Type B pancreatic cell (in vitro differentiated cells): ENCODE data around the gene ASCL5. TPM values are rescaled to one million over a fixed set of nuclear protein-coding genes. Genes with fewer than 3 reads are reported as not detected.
"Not testable (repeated sequence)": the region's sequence is repeated elsewhere in the genome, so short reads cannot be mapped to it uniquely, and the experiment has no call there.

Source experiments
- DNase-seq: peaks from one replicate; pipeline ENCODE4 v3.0.0; 2021; ENCODE audit warnings: mixed read lengths; ENCODE audit not compliant: unreplicated experiment; ENCODE audit errors: extremely low spot score
- H3K27ac Mint-ChIP-seq: 2 replicates; pipeline ENCODE4 v1.8.0; 2021; ENCODE audit warnings: mild to moderate bottlenecking, mixed read lengths
- H3K27me3 Mint-ChIP-seq: 2 replicates; pipeline ENCODE4 v1.8.0; 2021; ENCODE audit warnings: mixed read lengths
- H3K36me3 Mint-ChIP-seq: 2 replicates; pipeline ENCODE4 v1.8.0; 2021; ENCODE audit warnings: mixed read lengths
- H3K4me1 Mint-ChIP-seq: one replicate; pipeline ENCODE4 v1.8.0; 2021; ENCODE audit warnings: mixed read lengths; ENCODE audit not compliant: unreplicated experiment
- H3K4me3 Mint-ChIP-seq: 2 replicates; pipeline ENCODE4 v1.8.0; 2021; ENCODE audit warnings: mild to moderate bottlenecking, mixed read lengths
- H3K9me3 Mint-ChIP-seq: 2 replicates; pipeline ENCODE4 v1.8.0; 2021; ENCODE audit warnings: mixed read lengths
- CTCF ChIP-seq: fragments of 200-600 bp; sonication (generic); conservative IDR thresholded peaks from 2 replicates; pipeline ENCODE4 v1.5.0; 2021; ENCODE audit warnings: antibody characterized with exemption, mild to moderate bottlenecking
- total RNA-seq: library from RNA; stranded (reverse); gene quantifications from 2 replicates; pipeline ENCODE4 v1.2.1, GENCODE V29; 2021; ENCODE audit warnings: low replicate concordance

Gene ASCL5
- total RNA-seq, 1 donor from 2014 or later = not detected

GRCh38 chr1:201164645-201165044, 37.7 kb upstream of the ASCL5 start:
- TF ChIP-seq CTCF = no peak
- Mint-ChIP-seq H3K9me3 (no peaks in the 10 kb centered on the region), H3K4me1 (peaks cover 22% of the 10 kb centered on the region), H3K27me3 (peaks cover 4% of the 10 kb centered on the region), H3K4me3 (no peak overlapping the region), H3K36me3 (no peaks in the 10 kb centered on the region), H3K27ac (no peak overlapping the region)
- DNase-seq = no peak

GRCh38 chr1:201163707-201164106, 36.7 kb upstream of the ASCL5 start:
- Mint-ChIP-seq H3K27me3 (peaks cover 4% of the 10 kb centered on the region), H3K9me3 (no peaks in the 10 kb centered on the region), H3K36me3 (no peaks in the 10 kb centered on the region), H3K4me3 (no peak overlapping the region), H3K27ac (no peak overlapping the region), H3K4me1 (peaks cover 19% of the 10 kb centered on the region)
- TF ChIP-seq CTCF = no peak
- DNase-seq = no peak

- H3K4me1 Mint-ChIP-seq = peaks cover 19% of the 10 kb centered on the region
- H3K27me3 Mint-ChIP-seq, H3K27ac Mint-ChIP-seq, H3K36me3 Mint-ChIP-seq, H3K9me3 Mint-ChIP-seq, DNase-seq, H3K4me3 Mint-ChIP-seq: not testable (repeated sequence)
These were observed 36.1 kb upstream of the ASCL5 start for GRCh38 chr1:201163036-201163435.

- H3K27ac Mint-ChIP-seq = no peak overlapping the region
- DNase-seq = no peak
- no peak overlapping the region for H3K4me3 Mint-ChIP-seq
- no peaks in the 10 kb centered on the region for H3K9me3 Mint-ChIP-seq
- H3K36me3 Mint-ChIP-seq = peaks cover 4% of the 10 kb centered on the region
- peaks cover 17% of the 10 kb centered on the region for H3K4me1 Mint-ChIP-seq
- peaks cover 4% of the 10 kb centered on the region for H3K27me3 Mint-ChIP-seq
- no peak for TF ChIP-seq CTCF
These were observed 31.0 kb upstream of the ASCL5 start for GRCh38 chr1:201157949-201158348.

- Mint-ChIP-seq H3K4me3 (no peak overlapping the region), H3K9me3 (no peaks in the 10 kb centered on the region), H3K27ac (no peak overlapping the region), H3K4me1 (peaks cover 24% of the 10 kb centered on the region), H3K27me3 (peaks cover 4% of the 10 kb centered on the region), H3K36me3 (peaks cover 8% of the 10 kb centered on the region)
- DNase-seq = no peak
- TF ChIP-seq CTCF = no peak
These were observed 29.8 kb upstream of the ASCL5 start for GRCh38 chr1:201156819-201157218.

GRCh38 chr1:201156346-201156745, 29.4 kb upstream of the ASCL5 start:
- Mint-ChIP-seq H3K9me3 (no peaks in the 10 kb centered on the region), H3K27ac (no peak overlapping the region), H3K4me1 (peaks cover 26% of the 10 kb centered on the region), H3K27me3 (peaks cover 4% of the 10 kb centered on the region), H3K4me3 (no peak overlapping the region), H3K36me3 (peaks cover 11% of the 10 kb centered on the region)
- no peak for TF ChIP-seq CTCF
- no peak for DNase-seq
